K562 (cell line): Measurements from ENCODE around the gene RSRC1. TPM values are rescaled to one million over a fixed set of nuclear protein-coding genes. Genes with fewer than 3 reads are reported as not detected.
"Not testable (repeated sequence)": the region's sequence is repeated elsewhere in the genome, so short reads cannot be mapped to it uniquely, and the experiment has no call there.

Experiments
- ATAC-seq: fragments of 200-7000 bp; cut with Tn5 transposase; 3 replicates; pipeline ENCODE4 v1.9.1; 2020; ENCODE audit warnings: moderate library complexity
- BruUV-seq: library from RNA; stranded (reverse); fragments of 400-500 nt; replicated peaks from 2 replicates; lab custom pipeline; 2021; lab: Mats Ljungman, UMichigan
- CTCF ChIA-PET: fragments of 300-600 bp; formaldehyde crosslinking; extraction: SDS; loops from one replicate; lab custom pipeline; 2021; ENCODE audit warnings: low intra/inter-chr PET ratio; lab: Yijun Ruan, JAX
- POLR2A ChIA-PET: fragments of 300-600, 350-650 bp; sonication (Branson Sonifier 250); formaldehyde crosslinking; extraction: SDS; loops from one replicate; lab custom pipeline; 2021; ENCODE audit warnings: antibody characterized with exemption, inconsistent platforms; lab: Yijun Ruan, JAX
- DNase-seq, 4 experiments: peaks; one replicate each; pipeline versions ENCODE4 v3.0.0 to v3.0.0-alpha.2; 2011 to 2018; ENCODE audit warnings: low spot score in 3 of 4, mixed read lengths in 3 of 4; ENCODE audit errors: extremely low read depth in 1 of 4
- FAIRE-seq: peaks from 2 replicates; lab custom pipeline; 2011; peaks lifted over from hg19 to GRCh38; lab: Jason Lieb, UNC
- H2AFZ ChIP-seq: 2 replicates; pipeline ENCODE4 v1.6.0; 2011; ENCODE audit warnings: low read depth, low read length, control low read depth, inconsistent platforms
- H3K27ac ChIP-seq: fragments of 200-600 bp; 3 replicates; pipeline ENCODE4 v1.8.0; 2011; ENCODE audit warnings: low read depth, mild to moderate bottlenecking, control low read depth, inconsistent platforms, low read length, moderate library complexity, mixed read lengths; ENCODE audit errors: extremely low read depth
- H3K27me3 ChIP-seq, 2 experiments: fragments of 300-600 bp in 1 of 2; 2 replicates in 1 of 2; 3 replicates in 1 of 2; pipeline versions ENCODE4 v1.6.0 to v1.8.0; 2011; ENCODE audit warnings: inconsistent platforms in 2 of 2, low read length in 2 of 2, mild to moderate bottlenecking in 1 of 2, mixed read lengths in 1 of 2, moderate library complexity in 1 of 2; ENCODE audit not compliant: control insufficient read depth in 2 of 2, insufficient read depth in 2 of 2
- H3K36me3 ChIP-seq: fragments of 300-600 bp; 3 replicates; pipeline ENCODE4 v1.8.0; 2011; ENCODE audit warnings: mild to moderate bottlenecking, low read length, inconsistent platforms; ENCODE audit not compliant: control insufficient read depth, insufficient read depth
- H3K4me1 ChIP-seq, 2 experiments: fragments of 200-600 bp in 1 of 2; replicated peaks in 1 of 2; 2 replicates in 1 of 2; 3 replicates in 1 of 2; pipeline versions ENCODE4 v1.5.1 to v1.8.0; 2011; ENCODE audit warnings: inconsistent platforms in 2 of 2, low read length in 2 of 2, mild to moderate bottlenecking in 1 of 2, mixed read lengths in 1 of 2, moderate library complexity in 1 of 2; ENCODE audit not compliant: control insufficient read depth in 2 of 2, insufficient read depth in 2 of 2
- H3K4me2 ChIP-seq: 2 replicates; pipeline ENCODE4 v1.6.1; 2011; ENCODE audit warnings: low read length, control low read depth, inconsistent platforms, mixed read lengths; ENCODE audit not compliant: insufficient read depth
- H3K4me3 ChIP-seq: fragments of 200-600 bp; sonication (generic), shearing (Covaris generic); 2 replicates; pipeline ENCODE4 v1.5.1; 2016; ENCODE audit warnings: control low read depth, inconsistent platforms
- H3K79me2 ChIP-seq: fragments of 200-600 bp; 3 replicates; pipeline ENCODE4 v1.8.0; 2011; ENCODE audit warnings: low read length, inconsistent platforms; ENCODE audit not compliant: control insufficient read depth, insufficient read depth
- H3K9ac ChIP-seq, 2 experiments: 2 replicates each; pipeline versions ENCODE4 v1.6.0 to v1.6.1; 2011; ENCODE audit warnings: low read depth in 2 of 2, low read length in 2 of 2, control low read depth in 1 of 2, inconsistent platforms in 1 of 2, mild to moderate bottlenecking in 1 of 2, mixed read lengths in 1 of 2; ENCODE audit not compliant: insufficient read depth in 1 of 2
- H3K9me1 ChIP-seq: one replicate; pipeline ENCODE4 v1.6.0; 2011; ENCODE audit warnings: inconsistent platforms, mild to moderate bottlenecking, low read length, moderate library complexity; ENCODE audit not compliant: control insufficient read depth, insufficient read depth
- H3K9me3 ChIP-seq: replicated peaks from 2 replicates; pipeline ENCODE4 v1.5.1; 2011; ENCODE audit warnings: low read depth, low read length, inconsistent platforms; ENCODE audit not compliant: control insufficient read depth, insufficient read depth
- H4K20me1 ChIP-seq: replicated peaks from 2 replicates; pipeline ENCODE4 v1.6.1; 2011; ENCODE audit warnings: low read length, inconsistent platforms, mixed read lengths; ENCODE audit not compliant: control insufficient read depth, insufficient read depth
- ZNF134 ChIP-seq: fragments of 250-450 bp; sonication (Bioruptor Pico); conservative IDR thresholded peaks from 2 replicates; pipeline ENCODE4 v1.4.0; 2020
- ZNF282 ChIP-seq: sonication (generic); formaldehyde crosslinking; IDR thresholded peaks from 2 replicates; pipeline ENCODE4 v1.8.1; 2023; ENCODE audit warnings: missing genetic modification reagents
- WGBS: fragments of 100-300 bp; shearing (Covaris generic); methylation state at CpG from one replicate; pipeline ENCODE4 v1.1.6; 2016; ENCODE audit warnings: low coverage, mixed read lengths; ENCODE audit not compliant: insufficient coverage; ENCODE audit errors: missing lambda C conversion rate; 5-methylcytosine and 5-hydroxymethylcytosine counted together
- in situ Hi-C: fragments of 300-500 bp; cut with MboI; formaldehyde crosslinking; loops from 4 replicates; pipeline ENCODE4 v1.15.0; 2018; ENCODE audit warnings: inconsistent platforms, mixed read lengths
- intact Hi-C: fragments of 100-400 bp; cut with micrococcal nuclease; formaldehyde crosslinking; loops from 2 replicates; pipeline ENCODE4 v1.14.2; 2022
- polyA plus RNA-seq, 8 experiments: library from polyadenylated mRNA; depleted of rRNA in 4 of 8; stranded (reverse) in 5 of 8; unstranded in 3 of 8; fragments of >200 nt; fragmentation: Nextera tagmentation in 2 of 8; fragmentation: Illumina TruSeq in 1 of 8; extraction: Ambion mirVana in 2 of 8; extraction: Trizol in 1 of 8; gene quantifications; 2 replicates each; pipeline versions ENCODE4 v1.2.1 to v1.2.3, GENCODE V29; 2011 to 2014; ENCODE audit warnings: inconsistent platforms in 1 of 8, missing spikeins in 1 of 8
- total RNA-seq, 7 experiments: library from RNA; depleted of rRNA in 6 of 7; stranded (reverse); fragments of >200 nt in 6 of 7; fragmentation: Illumina TruSeq in 2 of 7; extraction: Trizol in 2 of 7; gene quantifications; 2 replicates each; pipeline versions ENCODE4 v1.2.1 to v1.2.3, GENCODE V29; 2011 to 2021; ENCODE audit warnings: low replicate concordance in 1 of 7
- TF ChIP-seq, protein P1 (sequence below): sonication (generic); formaldehyde crosslinking; IDR thresholded peaks from 2 replicates; pipeline ENCODE4 v1.9.0; 2022; ENCODE audit warnings: mild to moderate bottlenecking, missing genetic modification reagents
- TF ChIP-seq, protein P2 (sequence below): fragments of 250-450 bp; sonication (Bioruptor Pico); IDR thresholded peaks from 2 replicates; pipeline ENCODE4 v1.4.0; 2020; ENCODE audit warnings: mild to moderate bottlenecking, moderate library complexity
- TF ChIP-seq, protein P3 (sequence below): fragments of 450-650 bp; IDR thresholded peaks from 2 replicates; pipeline ENCODE4 v1.6.1; 2014; ENCODE audit warnings: low read depth, mild to moderate bottlenecking, moderate library complexity, borderline replicate concordance
- TF ChIP-seq, protein P4 (sequence below): sonication (generic); formaldehyde crosslinking; IDR thresholded peaks from 2 replicates; pipeline ENCODE4 v1.8.1; 2023; ENCODE audit warnings: mild to moderate bottlenecking, missing genetic modification reagents
- TF ChIP-seq, protein P5 (sequence below), 2 experiments: fragments of 450-650 bp; IDR thresholded peaks; 2 replicates each; pipeline ENCODE4 v1.6.1; 2016

Gene RSRC1
- total and polyA plus RNA-seq, 9 of the 15 experiments (the other 6 are each of a cell fraction or from before 2014, with no cell fraction given) = 19.3 to 128 (median 75.5) TPM

DNA sequence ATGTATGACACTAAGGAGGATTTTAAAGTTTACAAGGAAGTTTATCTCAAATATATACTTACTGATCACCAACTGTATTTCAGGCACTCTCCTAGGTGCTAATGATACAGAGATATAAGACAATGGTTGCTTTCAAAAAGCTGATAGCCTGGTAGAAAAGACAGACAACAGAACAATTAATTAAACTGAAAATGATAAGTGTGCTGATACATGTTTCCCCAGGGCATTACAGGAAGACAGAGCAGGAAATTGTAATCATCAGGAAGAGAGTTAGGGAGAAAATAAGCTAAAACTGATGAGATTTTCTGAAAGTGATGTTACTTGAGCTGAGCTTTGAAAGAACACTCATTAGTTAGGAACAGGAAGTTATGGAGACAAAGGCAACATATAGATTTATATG is 229.7 kb downstream of the RSRC1 start (continued):
- TF ChIP-seq, protein P1, sequence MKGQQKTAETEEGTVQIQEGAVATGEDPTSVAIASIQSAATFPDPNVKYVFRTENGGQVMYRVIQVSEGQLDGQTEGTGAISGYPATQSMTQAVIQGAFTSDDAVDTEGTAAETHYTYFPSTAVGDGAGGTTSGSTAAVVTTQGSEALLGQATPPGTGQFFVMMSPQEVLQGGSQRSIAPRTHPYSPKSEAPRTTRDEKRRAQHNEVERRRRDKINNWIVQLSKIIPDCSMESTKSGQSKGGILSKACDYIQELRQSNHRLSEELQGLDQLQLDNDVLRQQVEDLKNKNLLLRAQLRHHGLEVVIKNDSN (CRISPR knock-in tag) = no peak
- TF ChIP-seq ZNF134 (CRISPR knock-in tag) (no peak), ZNF282 (CRISPR knock-in tag) (no peak)
- TF ChIP-seq, protein P2, sequence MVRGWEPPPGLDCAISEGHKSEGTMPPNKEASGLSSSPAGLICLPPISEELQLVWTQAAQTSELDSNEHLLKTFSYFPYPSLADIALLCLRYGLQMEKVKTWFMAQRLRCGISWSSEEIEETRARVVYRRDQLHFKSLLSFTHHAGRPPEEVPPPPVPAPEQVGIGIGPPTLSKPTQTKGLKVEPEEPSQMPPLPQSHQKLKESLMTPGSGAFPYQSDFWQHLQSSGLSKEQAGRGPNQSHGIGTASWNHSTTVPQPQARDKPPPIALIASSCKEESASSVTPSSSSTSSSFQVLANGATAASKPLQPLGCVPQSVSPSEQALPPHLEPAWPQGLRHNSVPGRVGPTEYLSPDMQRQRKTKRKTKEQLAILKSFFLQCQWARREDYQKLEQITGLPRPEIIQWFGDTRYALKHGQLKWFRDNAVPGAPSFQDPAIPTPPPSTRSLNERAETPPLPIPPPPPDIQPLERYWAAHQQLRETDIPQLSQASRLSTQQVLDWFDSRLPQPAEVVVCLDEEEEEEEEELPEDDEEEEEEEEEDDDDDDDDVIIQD (CRISPR knock-in tag) = no peak
- TF ChIP-seq, protein P3, sequence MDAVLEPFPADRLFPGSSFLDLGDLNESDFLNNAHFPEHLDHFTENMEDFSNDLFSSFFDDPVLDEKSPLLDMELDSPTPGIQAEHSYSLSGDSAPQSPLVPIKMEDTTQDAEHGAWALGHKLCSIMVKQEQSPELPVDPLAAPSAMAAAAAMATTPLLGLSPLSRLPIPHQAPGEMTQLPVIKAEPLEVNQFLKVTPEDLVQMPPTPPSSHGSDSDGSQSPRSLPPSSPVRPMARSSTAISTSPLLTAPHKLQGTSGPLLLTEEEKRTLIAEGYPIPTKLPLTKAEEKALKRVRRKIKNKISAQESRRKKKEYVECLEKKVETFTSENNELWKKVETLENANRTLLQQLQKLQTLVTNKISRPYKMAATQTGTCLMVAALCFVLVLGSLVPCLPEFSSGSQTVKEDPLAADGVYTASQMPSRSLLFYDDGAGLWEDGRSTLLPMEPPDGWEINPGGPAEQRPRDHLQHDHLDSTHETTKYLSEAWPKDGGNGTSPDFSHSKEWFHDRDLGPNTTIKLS = no peak
- TF ChIP-seq, protein P4, sequence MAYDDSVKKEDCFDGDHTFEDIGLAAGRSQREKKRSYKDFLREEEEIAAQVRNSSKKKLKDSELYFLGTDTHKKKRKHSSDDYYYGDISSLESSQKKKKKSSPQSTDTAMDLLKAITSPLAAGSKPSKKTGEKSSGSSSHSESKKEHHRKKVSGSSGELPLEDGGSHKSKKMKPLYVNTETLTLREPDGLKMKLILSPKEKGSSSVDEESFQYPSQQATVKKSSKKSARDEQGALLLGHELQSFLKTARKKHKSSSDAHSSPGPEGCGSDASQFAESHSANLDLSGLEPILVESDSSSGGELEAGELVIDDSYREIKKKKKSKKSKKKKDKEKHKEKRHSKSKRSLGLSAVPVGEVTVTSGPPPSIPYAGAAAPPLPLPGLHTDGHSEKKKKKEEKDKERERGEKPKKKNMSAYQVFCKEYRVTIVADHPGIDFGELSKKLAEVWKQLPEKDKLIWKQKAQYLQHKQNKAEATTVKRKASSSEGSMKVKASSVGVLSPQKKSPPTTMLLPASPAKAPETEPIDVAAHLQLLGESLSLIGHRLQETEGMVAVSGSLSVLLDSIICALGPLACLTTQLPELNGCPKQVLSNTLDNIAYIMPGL (CRISPR knock-in tag) = no peak
- TF ChIP-seq, protein P5, sequence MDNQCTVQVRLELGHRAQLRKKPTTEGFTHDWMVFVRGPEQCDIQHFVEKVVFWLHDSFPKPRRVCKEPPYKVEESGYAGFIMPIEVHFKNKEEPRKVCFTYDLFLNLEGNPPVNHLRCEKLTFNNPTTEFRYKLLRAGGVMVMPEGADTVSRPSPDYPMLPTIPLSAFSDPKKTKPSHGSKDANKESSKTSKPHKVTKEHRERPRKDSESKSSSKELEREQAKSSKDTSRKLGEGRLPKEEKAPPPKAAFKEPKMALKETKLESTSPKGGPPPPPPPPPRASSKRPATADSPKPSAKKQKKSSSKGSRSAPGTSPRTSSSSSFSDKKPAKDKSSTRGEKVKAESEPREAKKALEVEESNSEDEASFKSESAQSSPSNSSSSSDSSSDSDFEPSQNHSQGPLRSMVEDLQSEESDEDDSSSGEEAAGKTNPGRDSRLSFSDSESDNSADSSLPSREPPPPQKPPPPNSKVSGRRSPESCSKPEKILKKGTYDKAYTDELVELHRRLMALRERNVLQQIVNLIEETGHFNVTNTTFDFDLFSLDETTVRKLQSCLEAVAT (IDR thresholded peaks at IDR 0.05) = no peak

DNA sequence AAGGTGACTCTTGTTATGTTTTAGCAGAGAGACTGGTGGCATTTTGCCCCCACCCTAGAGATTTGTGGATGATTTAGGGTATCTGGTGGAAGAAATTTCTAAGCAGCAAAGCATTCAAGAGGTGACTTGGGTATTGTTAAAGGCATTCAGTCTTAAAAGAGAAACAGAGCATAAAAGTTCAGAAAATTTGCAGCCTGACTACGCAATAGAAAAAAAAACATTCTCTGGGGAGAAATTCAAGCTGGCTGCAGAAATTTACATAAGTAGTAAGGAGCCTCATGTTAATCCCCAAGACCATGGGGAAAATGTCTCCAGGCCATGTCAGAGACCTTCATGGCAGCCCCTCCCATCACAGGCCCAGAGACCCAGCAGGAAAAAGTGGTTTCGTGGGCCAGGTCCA is 231.1 kb downstream of the RSRC1 start:
- FAIRE-seq, H3K27ac ChIP-seq, H3K9me1 ChIP-seq, in situ Hi-C loops, POLR2A ChIA-PET, BruUV-seq, CTCF ChIA-PET, H3K27me3 ChIP-seq, intact Hi-C loops, H3K9ac ChIP-seq, H3K4me1 ChIP-seq, H3K4me3 ChIP-seq, ATAC-seq, H3K36me3 ChIP-seq, H4K20me1 ChIP-seq, H3K4me2 ChIP-seq, H3K9me3 ChIP-seq, H3K79me2 ChIP-seq, DNase-seq, H2AFZ ChIP-seq: not testable (repeated sequence)
- WGBS = 80% methylated on average over 2 of the region's 2 CpGs
